Effector CD8-positive, alpha-beta T cell (primary cell): ENCODE measurements around the gene MMAB.

ENCODE experiments used
- DNase-seq: peaks from one replicate; lab custom pipeline; 2025; lab: John Stamatoyannopoulos, UW

Gene MMAB

DNA sequence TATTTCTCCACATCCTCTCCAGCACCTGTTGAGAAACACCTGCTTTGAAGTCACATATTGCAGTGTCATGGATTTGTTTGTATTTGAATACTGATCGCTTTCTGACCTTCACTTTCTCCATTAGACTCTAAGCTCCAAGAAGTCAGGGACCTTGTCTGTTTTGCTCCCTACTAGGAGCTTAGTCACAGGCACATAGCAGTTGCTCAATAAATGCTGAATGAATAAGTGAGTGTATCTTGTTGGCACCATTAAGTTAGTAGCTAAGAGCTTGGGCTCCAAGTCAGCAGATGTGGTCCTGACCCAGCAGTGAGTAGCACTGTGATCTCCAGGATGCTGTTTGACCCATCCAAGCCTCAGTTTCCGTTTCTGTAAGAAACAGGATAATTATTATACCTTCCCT lies 10.4 kb upstream of the MMAB start:
- DNase-seq = no peak

DNA sequence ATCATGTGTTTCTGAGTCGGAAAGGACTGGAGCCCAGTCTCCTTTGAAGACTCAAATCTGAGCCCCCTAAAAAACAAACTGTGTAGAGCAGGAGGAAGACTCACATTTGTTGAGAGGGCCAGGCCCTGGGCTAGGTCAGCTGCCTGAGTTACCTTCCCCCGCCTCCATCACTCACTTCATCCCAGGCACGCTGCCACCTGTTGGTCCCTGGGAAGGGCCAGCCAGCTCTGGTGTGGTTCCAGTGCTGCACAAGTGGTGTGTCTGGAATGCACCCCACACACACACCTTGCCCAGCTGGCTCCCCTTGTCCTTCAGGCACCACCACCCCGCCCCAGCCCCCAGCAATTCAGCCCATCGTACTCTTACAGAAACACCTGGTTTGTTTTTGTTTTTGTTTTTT lies 9.3 kb upstream of the MMAB start:
- no peak for DNase-seq

DNA sequence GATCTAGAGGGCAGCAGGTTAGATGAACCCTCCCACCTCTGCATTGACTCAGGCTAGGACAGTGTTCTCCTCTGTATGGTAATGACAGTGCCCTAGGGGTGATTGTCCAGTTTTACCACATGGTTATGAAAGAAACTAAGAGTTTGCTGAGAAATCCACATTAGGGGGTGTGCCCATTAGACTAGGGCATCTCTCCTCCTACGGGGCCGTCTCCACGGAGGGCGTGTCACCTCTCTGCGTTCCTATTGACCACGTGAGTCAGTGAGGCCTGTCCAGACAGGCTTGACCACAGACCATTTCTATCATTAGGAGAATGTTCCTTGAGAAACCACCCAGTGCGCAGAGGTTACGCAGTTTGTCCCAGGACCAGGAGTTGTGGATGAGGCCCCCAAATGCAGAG lies 8.6 kb upstream of the MMAB start:
- no peak for DNase-seq

DNA sequence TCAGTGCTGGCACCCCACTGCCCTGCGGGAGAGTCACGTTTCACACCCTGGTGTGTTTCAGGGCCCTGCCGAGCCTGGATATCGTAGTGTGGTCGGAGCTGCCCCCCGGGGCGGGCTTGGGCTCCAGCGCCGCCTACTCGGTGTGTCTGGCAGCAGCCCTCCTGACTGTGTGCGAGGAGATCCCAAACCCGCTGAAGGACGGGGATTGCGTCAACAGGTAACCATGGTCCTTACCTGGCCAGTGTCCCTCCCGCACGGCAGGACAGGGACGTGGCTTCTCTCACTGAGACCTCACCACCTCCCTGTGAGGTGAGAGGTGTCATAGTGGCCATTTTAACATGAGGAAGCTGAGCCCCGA lies 8.0 kb upstream of the MMAB start:
- DNase-seq = no peak

DNA sequence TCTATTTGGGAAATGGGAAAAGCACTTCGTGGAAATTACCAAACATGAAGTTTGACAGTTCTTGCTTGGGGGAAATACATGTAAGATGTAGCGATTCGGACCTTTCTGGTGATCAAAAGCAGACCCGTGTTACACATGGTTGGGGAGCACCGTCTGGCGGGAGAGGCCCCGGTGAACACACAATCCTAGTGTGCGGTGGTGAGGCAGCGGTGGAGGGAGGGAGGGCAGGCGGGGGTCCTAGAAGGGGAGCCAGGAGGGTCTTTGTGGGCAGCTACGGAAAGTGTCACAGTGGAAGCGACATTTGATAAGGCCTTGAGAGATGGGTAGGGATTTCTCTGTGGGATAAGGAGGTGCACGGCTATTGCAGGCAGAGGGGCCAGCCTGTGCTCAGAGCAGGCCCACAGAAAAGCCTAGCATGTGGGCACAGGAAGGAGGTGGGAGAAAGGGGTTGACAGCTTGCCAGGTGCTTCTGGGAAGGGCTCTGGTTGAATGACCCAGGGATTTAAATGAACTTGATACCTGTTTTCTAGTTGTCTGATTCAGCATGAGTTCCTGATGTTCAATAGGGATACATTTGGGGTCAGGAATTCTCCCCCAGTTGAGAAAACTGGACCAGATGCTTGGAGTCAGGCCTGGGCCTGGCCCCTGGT lies 7.5 kb upstream of the MMAB start:
- no peak for DNase-seq

DNA sequence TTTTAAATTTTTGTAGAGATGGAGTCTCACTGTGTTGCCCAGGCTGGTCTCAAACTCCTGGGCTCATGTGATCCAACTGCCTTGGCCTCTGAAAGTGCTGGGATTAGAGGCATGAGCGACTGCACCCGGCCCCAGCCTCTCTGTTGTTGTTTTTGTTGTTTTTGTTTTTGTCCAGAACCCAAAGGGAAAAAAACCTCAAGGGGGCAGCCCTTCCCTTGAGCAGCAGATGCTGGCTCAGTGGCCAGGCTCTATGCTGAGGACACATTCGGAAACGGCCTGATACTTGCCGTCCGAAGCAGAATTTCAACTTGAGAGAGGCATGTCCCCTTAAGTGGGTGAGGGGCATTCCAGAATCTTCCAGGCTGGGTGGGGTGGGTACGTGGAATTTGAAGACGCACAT lies 7.0 kb upstream of the MMAB start:
- DNase-seq = no peak

DNA sequence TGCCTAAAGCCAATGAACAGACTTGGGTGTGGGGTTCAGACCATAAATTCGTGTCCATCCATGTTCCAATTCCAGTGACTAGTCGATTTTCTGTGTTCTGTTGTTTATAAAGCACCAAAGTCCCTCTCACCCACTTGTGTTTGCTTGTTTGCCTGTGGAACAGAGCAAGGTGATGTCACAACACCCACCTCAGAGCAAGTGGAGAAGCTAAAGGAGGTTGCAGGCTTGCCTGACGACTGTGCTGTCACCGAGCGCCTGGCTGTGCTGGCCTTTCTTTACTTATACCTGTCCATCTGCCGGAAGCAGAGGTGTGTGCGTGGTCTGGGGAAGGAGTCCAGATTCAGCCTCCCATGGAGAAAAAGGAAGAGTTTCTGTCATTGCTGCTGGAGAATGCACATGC lies 6.3 kb upstream of the MMAB start:
- no peak for DNase-seq

DNA sequence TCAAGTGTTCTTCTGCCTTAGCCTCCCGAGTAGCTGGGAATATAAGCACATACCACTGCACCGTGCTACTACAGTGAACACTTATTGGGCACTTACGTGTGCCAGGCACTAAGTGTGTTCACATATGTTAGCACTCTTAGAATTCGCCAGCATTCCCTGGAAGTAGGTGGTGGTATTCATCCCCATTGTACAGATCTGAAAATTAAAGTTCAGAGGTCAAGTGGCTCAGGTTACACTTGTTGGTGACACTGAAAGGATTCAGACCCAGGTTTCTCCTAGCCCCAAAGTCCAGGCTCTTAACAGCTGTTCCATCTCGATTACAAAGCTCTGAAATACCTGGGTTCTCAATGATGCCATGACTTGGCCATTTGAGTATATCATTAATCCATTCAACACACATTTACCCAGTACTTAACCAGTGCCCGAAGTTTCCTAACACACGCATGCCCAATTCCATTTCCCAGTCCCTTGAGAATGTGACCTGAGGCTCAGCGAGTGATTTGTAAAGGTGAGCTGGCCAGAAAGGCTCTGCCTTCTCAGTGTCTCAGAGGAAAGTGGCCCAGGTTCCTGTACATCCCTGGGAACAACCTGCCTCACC lies 5.1 kb upstream of the MMAB start:
- no peak for DNase-seq

DNA sequence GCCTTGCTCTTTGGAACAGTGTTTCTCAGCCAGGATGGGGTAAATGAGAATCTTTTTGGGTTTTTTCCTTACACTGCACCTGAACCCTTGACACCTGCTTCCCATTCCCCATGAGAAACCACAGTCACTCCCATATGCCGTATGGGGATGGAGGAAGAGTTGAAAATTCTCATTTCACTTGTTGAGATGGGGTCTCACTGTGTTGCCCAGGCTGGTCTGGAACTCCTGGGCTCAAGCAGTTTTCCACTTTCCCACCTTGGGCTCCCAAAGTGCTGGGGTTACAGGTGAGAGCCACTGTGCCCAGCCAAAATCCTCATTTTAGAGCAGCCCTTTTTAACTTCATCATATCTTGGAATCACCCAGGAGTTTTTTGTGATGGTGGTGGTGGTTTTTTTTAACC lies 4.0 kb upstream of the MMAB start:
- no peak for DNase-seq

DNA sequence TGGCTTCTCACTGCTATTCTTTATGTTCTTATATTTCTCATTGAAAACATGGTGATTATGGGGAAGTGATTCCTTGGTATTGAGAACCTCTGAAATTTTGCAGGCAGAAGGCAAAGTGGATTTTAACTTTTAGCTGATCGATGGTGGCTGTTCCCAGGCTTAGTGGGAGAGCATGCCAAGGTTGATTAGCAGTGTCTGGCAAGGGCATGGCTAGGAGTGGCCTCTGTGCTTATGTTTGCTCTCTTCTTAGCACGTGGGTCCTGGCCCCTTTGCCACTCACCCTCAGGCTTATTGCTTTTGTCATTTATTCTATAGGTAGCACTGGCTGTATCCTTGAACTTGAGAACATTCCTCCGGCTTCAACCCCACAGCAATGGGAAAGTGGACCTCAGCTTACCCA lies 2.4 kb upstream of the MMAB start:
- no peak for DNase-seq

DNA sequence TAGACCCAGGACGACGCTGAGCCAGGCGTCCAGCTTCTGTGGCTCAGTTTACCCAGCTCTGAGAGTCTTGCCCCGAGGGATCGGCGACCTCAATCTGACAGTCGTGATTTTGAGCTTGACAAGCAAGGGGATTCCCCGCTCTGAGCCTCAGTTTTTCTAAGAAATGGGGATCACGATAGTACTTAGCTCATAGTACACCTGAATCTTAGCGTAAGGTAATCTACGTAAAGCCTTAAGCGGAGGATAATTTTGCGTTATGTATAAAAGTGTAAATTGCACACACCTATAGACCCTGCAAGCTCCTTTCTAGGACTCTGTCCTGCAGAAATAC lies 575 bp upstream of the MMAB start:
- DNase-seq = no peak

DNA sequence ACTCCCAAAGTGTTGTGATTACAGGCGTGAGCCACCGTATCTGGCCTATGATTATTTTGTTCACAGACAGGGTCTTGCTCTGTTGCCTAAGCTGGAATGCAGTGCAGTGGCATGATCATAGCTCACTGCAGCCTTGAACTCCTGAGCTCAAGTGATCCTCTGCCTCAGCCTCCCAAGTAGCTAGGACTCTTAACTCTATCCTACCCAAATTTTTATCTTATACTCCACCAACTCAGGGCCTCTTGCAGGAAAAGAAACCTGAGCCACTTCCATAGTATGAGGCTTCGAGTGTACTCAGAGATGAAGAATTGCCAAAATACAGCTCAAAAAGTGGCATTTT lies 828 bp downstream of the MMAB start:
- no peak for DNase-seq

DNA sequence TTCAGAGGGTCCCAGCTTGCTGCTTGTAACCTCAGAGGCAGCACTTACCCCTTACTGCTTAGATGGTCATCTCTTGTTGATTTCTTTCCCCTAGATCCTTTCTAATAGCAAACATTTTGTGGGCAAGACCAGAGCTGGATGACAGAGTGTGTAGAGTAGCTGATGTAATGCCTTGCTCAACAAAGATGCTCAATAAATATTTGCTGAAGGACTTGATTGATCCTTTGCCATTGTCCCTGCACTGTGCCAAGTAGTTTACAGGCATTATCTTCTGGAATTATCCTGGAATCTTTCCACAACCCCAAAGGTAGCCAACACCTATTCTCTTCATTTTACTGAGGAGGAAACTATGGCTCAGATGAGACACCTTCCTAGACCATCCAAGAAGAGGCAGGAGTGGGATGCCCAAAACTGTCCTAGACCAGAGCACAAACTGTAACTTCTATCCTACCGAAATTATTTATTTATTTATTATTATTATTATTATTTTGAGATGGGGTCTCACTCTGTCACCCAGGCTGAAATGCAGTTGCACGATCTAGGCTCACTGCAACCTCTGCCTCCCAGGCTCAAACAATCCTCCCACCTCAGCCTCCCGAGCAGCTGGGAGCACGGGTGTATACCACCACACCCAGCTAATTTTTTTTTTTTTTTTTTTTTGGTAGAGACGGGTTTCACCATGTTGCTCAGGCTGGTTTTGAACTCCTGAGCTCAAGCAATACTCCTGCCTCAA lies 1.4 kb downstream of the MMAB start:
- no peak for DNase-seq

DNA sequence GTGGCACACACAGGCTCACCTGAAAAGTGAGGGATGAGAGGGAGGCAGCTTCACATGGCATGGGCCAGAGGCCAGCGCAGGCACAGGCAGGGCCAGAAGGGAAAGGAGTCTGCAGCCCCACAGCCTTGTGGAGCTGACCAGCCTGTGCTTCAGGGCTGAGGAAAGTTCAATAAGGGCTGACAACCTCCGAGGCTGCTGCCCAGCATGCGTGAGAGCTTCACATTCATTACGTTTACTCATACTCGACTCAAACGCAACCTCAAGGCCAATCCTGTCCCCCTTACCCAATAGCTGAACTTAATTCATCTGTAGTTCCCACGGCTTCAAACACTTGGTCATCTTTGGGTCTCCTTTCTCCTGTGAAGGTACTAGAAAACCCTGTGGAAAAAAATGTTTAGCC lies 4.8 kb downstream of the MMAB start:
- no peak for DNase-seq

DNA sequence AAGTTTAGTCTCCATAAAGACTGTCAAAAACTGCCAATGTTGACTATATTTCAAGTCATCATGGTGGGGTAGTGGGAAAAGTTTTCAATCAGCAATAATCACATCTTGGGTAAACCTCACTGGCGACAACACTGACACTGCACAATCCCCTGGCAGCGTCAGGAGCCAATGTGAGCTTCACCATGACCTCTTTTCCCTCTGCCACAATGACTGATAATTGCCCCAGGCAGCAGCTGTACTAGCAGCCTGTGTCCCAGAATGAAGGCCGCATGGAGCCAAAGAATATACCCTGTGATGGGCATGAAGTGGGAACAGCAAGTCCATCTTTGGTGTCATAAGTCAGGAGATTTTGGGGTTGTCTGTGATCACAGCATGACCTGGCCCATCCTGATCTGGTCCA lies 5.3 kb downstream of the MMAB start:
- no peak for DNase-seq

DNA sequence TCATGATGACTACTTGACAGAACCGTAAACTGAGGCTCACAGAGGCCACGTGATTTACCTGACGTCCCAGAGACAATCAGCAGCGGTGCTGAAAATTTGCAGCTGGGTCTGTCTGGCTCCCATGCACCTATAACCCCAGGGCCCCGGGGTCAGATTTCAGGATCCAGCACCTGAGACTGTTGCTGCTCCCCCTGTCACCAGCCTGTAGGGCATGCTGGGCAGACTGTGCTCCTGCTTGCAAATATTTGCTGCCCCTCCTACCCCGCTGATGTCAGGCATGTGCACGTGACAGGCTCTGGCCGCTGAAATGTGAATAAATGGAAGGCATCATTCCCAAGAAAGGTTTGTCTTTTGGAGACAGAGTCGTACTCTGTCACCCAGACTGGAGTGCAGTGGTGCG lies 6.0 kb downstream of the MMAB start:
- no peak for DNase-seq

DNA sequence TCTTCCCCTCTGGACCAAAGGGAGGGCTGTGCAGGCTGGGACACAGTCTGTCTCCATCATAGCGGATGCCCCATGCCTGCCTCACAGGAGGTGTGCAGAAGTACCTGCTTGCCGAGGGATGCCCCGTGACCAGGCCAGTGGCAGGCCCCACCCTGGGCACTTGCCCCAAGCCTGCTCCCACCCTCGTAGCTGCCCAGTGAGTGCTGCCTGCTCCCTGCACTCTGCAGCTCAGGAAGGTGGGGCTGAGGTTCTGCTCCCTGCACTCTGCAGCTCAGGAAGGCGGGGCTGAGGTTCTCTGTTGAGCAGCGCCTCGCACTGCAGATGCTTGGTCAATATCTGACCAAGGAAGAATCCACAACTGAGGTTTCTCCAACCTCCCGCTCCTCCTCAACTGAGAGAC lies 6.9 kb downstream of the MMAB start:
- no peak for DNase-seq

DNA sequence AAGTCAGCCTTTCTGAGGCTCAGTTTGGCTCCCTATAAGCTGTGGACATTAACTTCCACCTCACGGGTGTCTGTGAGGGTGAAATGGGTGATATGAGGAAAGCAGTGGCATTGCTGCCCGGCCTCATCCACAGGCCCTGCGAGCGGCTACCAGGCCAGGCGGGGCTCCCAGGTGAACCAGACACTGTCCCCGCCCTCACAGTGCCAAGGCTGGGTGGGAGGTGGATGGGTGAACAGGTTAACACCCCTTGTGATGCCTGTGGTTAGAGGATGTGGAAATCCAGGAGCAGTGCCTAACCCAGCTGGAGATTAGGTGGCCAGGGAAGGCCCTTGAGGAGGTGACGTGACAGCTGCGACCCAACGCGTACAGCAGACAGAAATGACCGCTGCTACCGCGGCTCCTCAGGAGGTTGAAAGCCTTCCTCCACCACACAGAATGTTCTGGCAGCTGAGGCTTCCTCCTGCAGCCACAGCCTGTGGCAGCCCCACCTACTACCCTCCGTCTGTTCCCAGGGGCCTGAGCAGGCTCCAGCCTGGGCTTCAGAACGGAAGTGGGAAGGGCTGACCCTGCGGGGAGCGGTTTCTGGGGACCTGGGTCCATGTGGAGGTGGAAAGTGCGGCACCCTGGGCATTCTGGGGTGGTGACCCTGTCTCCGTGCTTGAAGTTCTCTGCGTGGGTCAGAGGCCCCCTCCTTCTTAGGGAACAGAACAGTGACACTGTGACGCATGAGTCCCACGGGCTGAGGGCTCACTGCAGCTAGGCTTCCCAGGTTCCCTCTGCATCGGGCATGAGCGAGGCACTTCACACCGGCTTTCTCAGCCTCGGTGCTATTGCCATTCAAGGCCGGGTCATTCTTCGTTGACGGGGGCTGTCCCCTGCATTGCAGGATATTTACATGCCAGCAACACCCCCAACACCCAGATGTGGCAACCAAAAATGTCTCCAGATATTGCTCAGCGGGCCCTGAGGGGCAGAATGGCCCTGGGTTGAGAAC lies 9.7 kb downstream of the MMAB start:
- DNase-seq = no peak

DNA sequence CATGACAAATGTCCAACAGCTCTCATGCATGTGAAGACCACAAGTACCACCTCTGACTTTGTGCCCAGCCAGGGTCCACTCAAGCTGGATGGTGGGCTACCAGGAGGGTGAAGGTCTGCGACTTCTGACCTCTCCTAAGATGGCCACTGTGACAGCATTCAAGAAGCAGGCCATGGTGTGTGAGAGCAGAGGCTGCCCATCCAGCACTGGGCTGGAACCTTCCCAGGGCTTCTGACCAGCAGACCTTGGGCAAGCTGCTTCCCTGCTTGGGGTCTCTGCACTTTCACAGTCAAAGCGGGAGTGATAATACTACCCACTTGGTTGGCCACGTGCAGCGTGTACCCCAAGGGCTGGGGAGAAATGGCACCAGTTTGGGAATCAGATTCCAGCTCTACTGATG lies 10.4 kb downstream of the MMAB start:
- no peak for DNase-seq

DNA sequence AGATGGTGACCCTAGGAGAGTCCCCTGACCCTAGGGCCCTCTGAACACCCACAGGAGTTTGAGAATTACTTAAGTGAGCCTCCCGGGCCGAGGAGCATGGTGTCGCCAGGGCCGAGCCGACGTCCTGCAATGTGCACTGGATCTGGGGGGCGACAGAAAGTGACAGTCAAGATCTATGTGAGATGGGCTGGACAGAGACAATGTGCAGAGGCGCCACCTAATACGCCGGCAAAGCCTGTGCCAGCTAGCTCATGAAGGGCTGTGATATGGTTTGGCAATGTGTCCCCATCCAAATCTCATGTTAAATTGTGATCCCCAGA lies 11.6 kb downstream of the MMAB start:
- no peak for DNase-seq

DNA sequence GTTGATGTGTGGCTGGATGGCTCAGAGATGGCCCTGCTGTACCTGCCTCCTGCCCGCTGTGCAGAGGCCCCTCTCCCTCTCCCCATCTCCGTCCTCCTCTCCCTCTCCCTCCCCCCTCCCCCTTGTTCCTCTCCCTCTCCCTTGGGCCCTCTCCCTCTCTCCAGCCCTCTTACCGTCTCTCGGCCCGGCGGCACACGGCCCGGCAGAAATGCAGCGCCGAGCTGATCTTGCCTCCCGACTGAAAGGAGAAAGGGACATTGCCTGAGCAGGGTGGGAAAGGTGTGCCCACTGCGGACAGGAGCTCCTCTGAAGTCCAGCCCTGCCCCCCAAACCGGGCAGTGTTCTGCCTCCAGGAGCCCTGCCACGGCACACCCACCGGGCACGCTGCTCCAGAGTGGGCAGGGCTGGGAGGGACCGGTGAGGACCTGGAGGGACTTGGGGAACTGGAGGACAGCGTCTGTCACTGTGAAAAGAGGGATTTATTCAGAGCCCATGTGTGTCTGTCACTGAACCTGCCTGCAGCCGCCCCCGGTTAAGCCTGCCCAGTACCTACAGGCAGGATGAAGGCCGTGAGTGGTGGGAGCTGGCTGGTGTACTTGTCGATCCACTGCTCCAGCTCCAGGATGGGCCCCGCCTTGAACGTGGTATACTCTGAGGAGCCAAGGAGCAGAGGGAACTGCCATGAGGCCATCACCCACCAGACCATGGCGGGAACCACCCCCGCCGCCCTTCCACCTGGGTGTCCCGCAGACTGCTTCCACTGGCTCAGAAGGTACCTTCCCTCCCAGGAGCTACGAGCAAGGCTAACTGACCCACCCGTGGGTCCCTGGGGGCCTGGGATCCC lies 12.2 kb downstream of the MMAB start:
- no peak for DNase-seq

DNA sequence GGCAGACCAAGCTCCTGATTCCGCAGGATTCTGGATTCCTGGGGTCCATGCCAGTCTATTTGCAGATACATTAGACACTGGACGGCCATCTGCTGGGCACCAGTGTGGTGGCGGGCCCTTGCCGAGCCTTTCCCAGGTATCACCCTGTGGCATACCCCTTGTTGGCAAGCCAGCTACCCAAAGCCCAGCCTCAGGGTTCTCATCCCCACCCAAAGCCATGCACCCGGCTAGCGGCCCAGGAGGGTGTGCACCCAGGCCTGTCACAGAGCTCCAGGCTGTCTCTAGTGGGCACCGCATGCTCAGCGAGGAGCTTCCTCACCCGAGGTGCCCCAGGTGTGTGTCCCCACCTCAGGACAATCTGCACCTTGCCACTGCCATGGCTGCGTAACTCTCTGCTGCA lies 13.7 kb downstream of the MMAB start:
- no peak for DNase-seq
